Activated CD4-positive, alpha-beta T cell treated with anti-CD3 and anti-CD28 coated beads, Interleukin-2, amount 10 ng/mL, durations not matched to agents 7 days and 5 days (primary cell): ENCODE results near the gene CCL22. TPM values are rescaled to one million over a fixed set of nuclear protein-coding genes. Genes with fewer than 3 reads are reported as not detected.

Experiments
- CTCF ChIA-PET: fragments of 350-600 bp; sonication (Branson Sonifier 250); formaldehyde crosslinking; loops from one replicate; lab custom pipeline; 2021; ENCODE audit warnings: antibody characterized with exemption; lab: Charles Lee
- POLR2A ChIA-PET: fragments of 350-600 bp; sonication (Branson Sonifier 250); formaldehyde crosslinking; loops from one replicate; lab custom pipeline; 2021; ENCODE audit warnings: antibody characterized with exemption; lab: Charles Lee
- DNase-seq: peaks from one replicate; pipeline ENCODE4 v3.0.0-alpha.2; 2020
- H3K27ac Mint-ChIP-seq: one replicate; pipeline ENCODE4 v1.8.0; 2021; ENCODE audit warnings: mild to moderate bottlenecking, moderate library complexity, mixed read lengths
- H3K27me3 Mint-ChIP-seq: one replicate; pipeline ENCODE4 v1.8.0; 2021; ENCODE audit warnings: mixed read lengths
- H3K36me3 Mint-ChIP-seq: one replicate; pipeline ENCODE4 v1.8.0; 2021; ENCODE audit warnings: low read depth, mixed read lengths
- H3K4me1 Mint-ChIP-seq: one replicate; pipeline ENCODE4 v1.8.0; 2021; ENCODE audit warnings: mixed read lengths
- H3K4me3 Mint-ChIP-seq: one replicate; pipeline ENCODE4 v1.8.0; 2021; ENCODE audit warnings: mild to moderate bottlenecking, moderate library complexity, mixed read lengths
- H3K9me3 Mint-ChIP-seq: one replicate; pipeline ENCODE4 v1.8.0; 2021; ENCODE audit warnings: mixed read lengths
- total RNA-seq, 2 experiments: library from RNA; stranded (reverse); gene quantifications; one replicate each; pipeline ENCODE4 v1.2.3, GENCODE V29; 2021

CCL22 gene
- total RNA-seq, 2 experiments from 2014 or later = 0.50 to 0.74 TPM

DNA sequence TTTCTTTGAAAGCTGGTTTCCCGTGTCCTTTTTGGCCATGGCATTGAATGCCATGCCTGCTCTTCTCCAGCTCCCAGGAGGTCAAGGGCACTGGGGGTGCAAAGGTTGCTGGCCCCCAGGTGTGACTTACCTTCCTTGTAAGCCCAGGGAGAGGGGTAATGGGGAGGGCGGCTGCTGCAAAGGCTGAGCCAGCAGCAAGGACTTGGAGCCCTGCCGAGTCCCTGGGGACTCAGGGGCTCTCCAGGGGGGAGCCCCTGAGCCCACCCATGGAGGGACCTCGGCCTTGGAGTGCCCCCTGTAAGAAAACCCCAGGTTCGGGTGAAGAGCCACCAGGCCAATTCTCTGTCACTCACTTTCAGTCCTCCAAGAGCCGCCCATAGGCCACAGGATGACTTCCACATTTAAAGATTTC, 5.9 kb upstream of the CCL22 start:
- no peaks in the 10 kb centered on the region for H3K36me3 Mint-ChIP-seq
- no peak overlapping the region for H3K4me3 Mint-ChIP-seq
- peaks cover 3% of the 10 kb centered on the region for H3K4me1 Mint-ChIP-seq
- no peak for DNase-seq
- peaks cover 36% of the 10 kb centered on the region for H3K27me3 Mint-ChIP-seq
- H3K27ac Mint-ChIP-seq = no peak overlapping the region
- CTCF ChIA-PET = interaction anchor here (0.6 kb wide), 1 partner anchor 39 kb away, joined by 4 read pairs; no protein-coding TSS in a partner anchor
- H3K9me3 Mint-ChIP-seq = no peaks in the 10 kb centered on the region
- POLR2A ChIA-PET = no interaction called here

GRCh38 chr16:57354311-57354710, 4.3 kb upstream of the CCL22 start:
- POLR2A ChIA-PET = no interaction called here

GRCh38 chr16:57355898-57356414, 2.6 kb upstream of the CCL22 start:
- no peaks in the 10 kb centered on the region for H3K4me1 Mint-ChIP-seq
- CTCF ChIA-PET = interaction anchor here (1.1 kb wide), 1 partner anchor 61 kb away, joined by 3 read pairs; no protein-coding TSS in a partner anchor
- POLR2A ChIA-PET = no interaction called here
- H3K9me3 Mint-ChIP-seq = no peaks in the 10 kb centered on the region
- peaks cover 9% of the 10 kb centered on the region for H3K27me3 Mint-ChIP-seq
- no peak overlapping the region for H3K4me3 Mint-ChIP-seq
- no peak overlapping the region for H3K27ac Mint-ChIP-seq
- no peaks in the 10 kb centered on the region for H3K36me3 Mint-ChIP-seq
- no peak for DNase-seq

More at GRCh38 chr16:57354311-57354710, 4.3 kb upstream of the CCL22 start:
- H3K27ac Mint-ChIP-seq = no peak overlapping the region
- DNase-seq = no peak
- H3K36me3 Mint-ChIP-seq = no peaks in the 10 kb centered on the region
- no peaks in the 10 kb centered on the region for H3K9me3 Mint-ChIP-seq
- H3K27me3 Mint-ChIP-seq = peaks cover 19% of the 10 kb centered on the region
- no peaks in the 10 kb centered on the region for H3K4me1 Mint-ChIP-seq
- H3K4me3 Mint-ChIP-seq = no peak overlapping the region
- CTCF ChIA-PET = no interaction called here

GRCh38 chr16:57356547-57356946, 2.0 kb upstream of the CCL22 start:
- CTCF ChIA-PET = interaction anchor here (1.1 kb wide), 1 partner anchor 60 kb away, joined by 3 read pairs; no protein-coding TSS in a partner anchor
- Mint-ChIP-seq H3K27me3 (peaks cover 9% of the 10 kb centered on the region), H3K9me3 (no peaks in the 10 kb centered on the region)

GRCh38 chr16:57357330-57358085, 1.1 kb upstream of the CCL22 start:
- POLR2A ChIA-PET = no interaction called here
- Mint-ChIP-seq H3K4me1 (no peaks in the 10 kb centered on the region), H3K27me3 (peaks cover 3% of the 10 kb centered on the region), H3K9me3 (no peaks in the 10 kb centered on the region), H3K36me3 (no peaks in the 10 kb centered on the region), H3K4me3 (no peak overlapping the region), H3K27ac (no peak overlapping the region)
- no peak for DNase-seq
- CTCF ChIA-PET = no interaction called here

More at GRCh38 chr16:57356547-57356946, 2.0 kb upstream of the CCL22 start:
- POLR2A ChIA-PET = no interaction called here
- no peaks in the 10 kb centered on the region for H3K4me1 Mint-ChIP-seq
- no peak overlapping the region for H3K27ac Mint-ChIP-seq
- no peaks in the 10 kb centered on the region for H3K36me3 Mint-ChIP-seq
- no peak for DNase-seq
- H3K4me3 Mint-ChIP-seq = no peak overlapping the region

DNA sequence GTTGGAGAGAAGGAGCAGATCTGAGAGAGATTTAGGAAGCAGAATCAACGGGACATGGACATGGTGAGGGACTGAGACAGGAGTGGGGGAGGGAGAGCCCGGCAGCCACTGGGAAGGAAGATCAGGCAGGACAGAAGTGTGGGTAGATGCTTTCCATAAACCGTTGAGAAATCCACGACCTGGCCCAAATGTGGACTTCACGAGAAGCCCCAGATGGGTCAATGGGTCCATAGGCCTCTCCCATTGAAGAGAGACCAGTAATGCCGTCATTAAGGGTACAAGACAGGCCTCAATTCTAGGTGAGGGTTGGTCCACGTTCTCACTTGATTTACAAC, 530 bp upstream of the CCL22 start:
- H3K27me3 Mint-ChIP-seq = peaks cover 3% of the 10 kb centered on the region
- H3K36me3 Mint-ChIP-seq = no peaks in the 10 kb centered on the region
- H3K4me1 Mint-ChIP-seq = no peaks in the 10 kb centered on the region
- ChIA-PET POLR2A (no interaction called here), CTCF (no interaction called here)
- DNase-seq = no peak
- no peak overlapping the region for H3K4me3 Mint-ChIP-seq
- H3K27ac Mint-ChIP-seq = no peak overlapping the region
- H3K9me3 Mint-ChIP-seq = no peaks in the 10 kb centered on the region

DNA sequence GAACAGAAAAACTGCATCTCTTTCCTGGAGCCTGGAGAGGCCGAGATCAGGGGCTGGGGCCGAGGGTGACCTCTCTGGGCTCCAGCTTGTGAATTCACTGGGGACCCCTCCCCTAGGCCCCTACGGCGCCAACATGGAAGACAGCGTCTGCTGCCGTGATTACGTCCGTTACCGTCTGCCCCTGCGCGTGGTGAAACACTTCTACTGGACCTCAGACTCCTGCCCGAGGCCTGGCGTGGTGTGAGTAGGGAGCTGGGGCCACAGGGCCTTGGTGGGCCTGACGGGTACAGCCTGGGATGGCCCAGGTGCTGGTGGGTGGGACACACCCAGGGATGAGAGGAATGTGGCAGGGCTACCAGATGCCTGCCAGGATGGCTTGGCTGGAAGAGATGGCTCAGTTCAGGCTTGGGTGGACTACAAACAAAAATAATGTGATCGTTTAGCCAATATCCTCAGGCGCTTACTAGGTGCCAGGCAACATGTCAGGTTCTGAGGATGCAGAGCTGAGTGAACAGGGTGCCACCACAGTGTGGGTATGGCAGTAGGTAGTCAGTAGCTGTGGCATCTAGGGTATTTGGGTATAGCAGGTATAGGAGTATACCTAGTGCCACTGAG, 1.8 kb downstream of the CCL22 start:
- no peak overlapping the region for H3K27ac Mint-ChIP-seq
- no peaks in the 10 kb centered on the region for H3K9me3 Mint-ChIP-seq
- CTCF ChIA-PET = interaction anchor here (0.5 to 0.8 kb wide), 2 partner anchors 57 to 304 kb away, joined by 3 read pairs; no protein-coding TSS in a partner anchor
- H3K27me3 Mint-ChIP-seq = no peaks in the 10 kb centered on the region
- H3K4me1 Mint-ChIP-seq = no peaks in the 10 kb centered on the region
- POLR2A ChIA-PET = no interaction called here
- no peak overlapping the region for H3K4me3 Mint-ChIP-seq
- DNase-seq = no peak
- H3K36me3 Mint-ChIP-seq = no peaks in the 10 kb centered on the region

DNA sequence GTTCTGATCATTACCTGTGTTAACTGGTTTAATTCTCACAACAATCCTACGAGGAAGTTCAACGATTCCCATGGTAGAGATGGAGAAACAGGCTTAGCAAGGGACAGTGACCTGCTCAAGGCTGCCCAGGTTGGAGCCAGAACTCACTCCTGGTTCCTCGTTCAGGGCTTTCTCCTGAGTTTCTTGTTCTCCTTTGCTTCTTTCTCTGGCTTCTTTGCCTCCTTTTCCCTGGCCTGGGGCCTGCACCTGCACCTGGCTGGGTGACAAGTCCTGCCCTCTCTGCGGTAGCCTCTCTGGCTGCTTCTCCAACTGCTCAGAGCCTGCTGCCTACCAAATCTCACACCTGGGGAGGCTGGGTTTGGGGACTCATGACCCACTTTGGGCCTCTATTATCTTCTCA, 2.8 kb downstream of the CCL22 start:
- no peaks in the 10 kb centered on the region for H3K36me3 Mint-ChIP-seq
- DNase-seq = no peak
- POLR2A ChIA-PET = no interaction called here
- no peaks in the 10 kb centered on the region for H3K9me3 Mint-ChIP-seq
- no peaks in the 10 kb centered on the region for H3K4me1 Mint-ChIP-seq
- CTCF ChIA-PET = no interaction called here
- no peaks in the 10 kb centered on the region for H3K27me3 Mint-ChIP-seq
- H3K4me3 Mint-ChIP-seq = no peak overlapping the region
- H3K27ac Mint-ChIP-seq = no peak overlapping the region

- ChIA-PET POLR2A (no interaction called here), CTCF (interaction anchor here (0.6 to 1.5 kb wide), 4 partner anchors 14 to 56 kb away, joined by 3 to 4 read pairs (median 4); no protein-coding TSS in a partner anchor)
- Mint-ChIP-seq H3K4me3 (no peak overlapping the region), H3K4me1 (no peaks in the 10 kb centered on the region), H3K27me3 (peaks cover 3% of the 10 kb centered on the region), H3K9me3 (no peaks in the 10 kb centered on the region), H3K27ac (no peak overlapping the region), H3K36me3 (no peaks in the 10 kb centered on the region)
- DNase-seq = no peak
Measured at GRCh38 chr16:57364143-57364542, 5.6 kb downstream of the CCL22 start.

DNA sequence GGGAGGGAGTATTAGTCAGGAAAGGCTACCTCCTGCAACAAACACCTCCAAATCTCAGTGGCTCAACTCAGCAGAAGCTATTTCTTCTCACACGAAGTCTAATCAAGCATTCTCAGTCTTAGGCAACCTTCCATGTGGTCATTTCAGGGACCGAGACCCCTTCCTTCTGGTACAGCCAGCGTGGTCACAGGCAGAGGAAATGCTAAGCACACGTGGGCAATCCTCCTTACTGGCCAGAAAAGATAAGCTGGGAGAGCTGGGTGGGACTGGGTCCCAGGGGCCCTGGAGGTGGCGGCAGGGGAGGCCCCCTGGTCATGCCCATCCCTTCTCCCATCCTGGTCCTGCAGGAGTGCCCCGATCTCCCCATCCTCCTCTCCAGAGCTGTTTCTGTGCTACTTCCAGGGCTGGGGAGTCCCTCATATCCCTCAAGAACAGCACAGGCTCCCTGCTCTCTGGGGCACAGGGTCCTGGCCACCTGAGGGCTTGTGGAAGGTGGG, 8.0 kb downstream of the CCL22 start:
- peaks cover 3% of the 10 kb centered on the region for H3K27me3 Mint-ChIP-seq

GRCh38 chr16:57367116-57367752, 8.7 kb downstream of the CCL22 start:
- Mint-ChIP-seq H3K27me3 (peaks cover 3% of the 10 kb centered on the region), H3K27ac (no peak overlapping the region), H3K4me3 (no peak overlapping the region), H3K4me1 (no peaks in the 10 kb centered on the region), H3K9me3 (no peaks in the 10 kb centered on the region), H3K36me3 (no peaks in the 10 kb centered on the region)
- ChIA-PET POLR2A (no interaction called here), CTCF (no interaction called here)
- no peak for DNase-seq

More for the DNA sequence above, 8.0 kb downstream of the CCL22 start:
- DNase-seq = no peak
- H3K9me3 Mint-ChIP-seq = no peaks in the 10 kb centered on the region
- POLR2A ChIA-PET = no interaction called here
- no peaks in the 10 kb centered on the region for H3K36me3 Mint-ChIP-seq
- no peak overlapping the region for H3K27ac Mint-ChIP-seq
- CTCF ChIA-PET = no interaction called here
- H3K4me1 Mint-ChIP-seq = no peaks in the 10 kb centered on the region
- no peak overlapping the region for H3K4me3 Mint-ChIP-seq

- no peak overlapping the region for H3K27ac Mint-ChIP-seq
- CTCF ChIA-PET = no interaction called here
- no peak for DNase-seq
- H3K4me1 Mint-ChIP-seq = no peaks in the 10 kb centered on the region
- peaks cover 5% of the 10 kb centered on the region for H3K27me3 Mint-ChIP-seq
- no peaks in the 10 kb centered on the region for H3K9me3 Mint-ChIP-seq
- H3K36me3 Mint-ChIP-seq = no peaks in the 10 kb centered on the region
- H3K4me3 Mint-ChIP-seq = no peak overlapping the region
- POLR2A ChIA-PET = no interaction called here
Measured at GRCh38 chr16:57371494-57372371, 13.2 kb downstream of the CCL22 start.
